Adrenal gland (tissue), 12 donors: ENCODE data around the gene DYNC1I1. TPM values are rescaled to one million over a fixed set of nuclear protein-coding genes. Genes with fewer than 3 reads are reported as not detected.

Source experiments
- DNase-seq, 7 donors: peaks; one replicate each; pipeline ENCODE4 v3.0.0-alpha.2; 2019 to 2020
- H3K27ac ChIP-seq, 5 donors: fragments of 200-600 bp; sonication (generic) in 4 of 5; 1 replicate in 3 of 5; 2 replicates in 2 of 5; pipeline versions ENCODE4 v1.5.1 to v1.8.0; 2016 to 2020; ENCODE audit warnings: mild to moderate bottlenecking in 1 of 5
- H3K27me3 ChIP-seq: fragments of 200-600 bp; 2 replicates; pipeline ENCODE4 v1.8.0; 2021
- H3K36me3 ChIP-seq, 2 donors: fragments of 200-600 bp; replicated peaks in 1 of 2; 1 replicate in 1 of 2; 2 replicates in 1 of 2; pipeline versions ENCODE4 v1.5.1 to v1.8.0; 2018 to 2022
- H3K4me1 ChIP-seq, 2 donors: fragments of 200-600 bp; replicated peaks in 1 of 2; 1 replicate in 1 of 2; 2 replicates in 1 of 2; pipeline versions ENCODE4 v1.5.1 to v1.8.0; 2018 to 2021
- H3K4me3 ChIP-seq, 4 donors: fragments of 200-600 bp; sonication (generic) in 3 of 4; one replicate each; pipeline ENCODE4 v1.5.1; 2016 to 2018
- H3K9me3 ChIP-seq, 3 donors: fragments of 200-600 bp; sonication (generic) in 1 of 3; replicated peaks in 1 of 3; 1 replicate in 2 of 3; 2 replicates in 1 of 3; pipeline versions ENCODE4 v1.5.1 to v1.8.0; 2016 to 2021
- CTCF ChIP-seq, 6 experiments: fragments of 450-650 bp in 4 of 6; fragments of 200-600 bp in 2 of 6; sonication (generic) in 1 of 6; IDR thresholded peaks; 1 replicate in 5 of 6; 2 replicates in 1 of 6; pipeline versions ENCODE4 v1.5.1 to v1.8.0; 2016 to 2021; ENCODE audit warnings: antibody characterized with exemption in 6 of 6, mild to moderate bottlenecking in 2 of 6, moderate library complexity in 1 of 6
- POLR2A ChIP-seq, 2 donors: fragments of 450-650 bp; IDR thresholded peaks; one replicate each; pipeline ENCODE4 v1.6.1; 2017; ENCODE audit warnings: antibody characterized with exemption in 2 of 2, mild to moderate bottlenecking in 2 of 2, moderate library complexity in 1 of 2
- WGBS, 4 donors: extraction: QIAGEN DNeasy Blood & Tissue Kit in 2 of 4; methylation state at CpG; one replicate each; pipeline versions ENCODE4 v1.1.5 to v1.1.7; 2013 to 2017; 5-methylcytosine and 5-hydroxymethylcytosine counted together
- intact Hi-C, 2 donors: fragments of 100-400 bp; cut with DNase I; formaldehyde crosslinking; loops; one replicate each; pipeline versions ENCODE4 v1.14.1 to v1.15.0; 2022 to 2023
- polyA plus RNA-seq, 3 donors: library from polyadenylated mRNA; stranded (reverse); fragments of 200-250 nt in 2 of 3; fragments of 350-450 nt in 1 of 3; fragmentation: Illumina TruSeq in 1 of 3; extraction: RNeasy Lipid Tissue Mini Kit (QIAGEN cat#74804) in 1 of 3; gene quantifications; one replicate each; pipeline ENCODE4 v1.2.3, GENCODE V29; 2013 to 2014
- total RNA-seq, 9 donors: library from RNA; depleted of rRNA in 4 of 9; stranded (reverse); fragments of >200 nt in 4 of 9; fragments of 120-200 nt in 1 of 9; fragmentation: NEBNext Ultra II Directional in 1 of 9; extraction: Animal tissue kit (Norgen Biotek cat#: 25700) in 1 of 9; gene quantifications; one replicate each; pipeline versions ENCODE4 v1.1.0 to v1.2.4, GENCODE V29; 2013 to 2023
- donor health status: healthy with polysubstance abuse.
- donor health status: Bipolar disorder and iron deficiency.
- donor health status: DM: yes; HTN: yes; CAD: no.
- donor health status: DM: no; HTN: no; CAD: no.
- donor health status: DM: no; HTN: no; CAD: no.
- donor health status: DM: yes; HTN: yes; CAD: no.

The DYNC1I1 gene
- total and polyA plus RNA-seq, 12 donors = 0.97 to 42.6 (median 8.2) TPM

GRCh38 chr7:95749515-95749914 lies 22.8 kb upstream of the DYNC1I1 start:
- H3K9me3 ChIP-seq = no peaks in the 10 kb centered on the region
- no peak overlapping the region for H3K27ac ChIP-seq
- no peaks in the 10 kb centered on the region for H3K36me3 ChIP-seq
- no peak overlapping the region for H3K4me3 ChIP-seq
- H3K27me3 ChIP-seq = no peaks in the 10 kb centered on the region
- no peaks in the 10 kb centered on the region for H3K4me1 ChIP-seq
- intact Hi-C loops = no loop called here
- TF ChIP-seq POLR2A (IDR thresholded peaks at IDR 0.05) (no peak), CTCF (IDR thresholded peaks at IDR 0.05) (no peak)
- DNase-seq = no peak

GRCh38 chr7:95753440-95753839 lies 18.9 kb upstream of the DYNC1I1 start:
- DNase-seq = no peak
- no peaks in the 10 kb centered on the region for H3K4me1 ChIP-seq
- H3K27ac ChIP-seq = no peak overlapping the region
- no peaks in the 10 kb centered on the region for H3K36me3 ChIP-seq
- intact Hi-C loops = no loop called here
- peaks cover 3% of the 10 kb centered on the region for H3K27me3 ChIP-seq
- no peak overlapping the region for H3K4me3 ChIP-seq
- H3K9me3 ChIP-seq = no peaks in the 10 kb centered on the region
- TF ChIP-seq CTCF (IDR thresholded peaks at IDR 0.05) = no peak
- no peak for TF ChIP-seq POLR2A (IDR thresholded peaks at IDR 0.05)

- no peaks in the 10 kb centered on the region for H3K36me3 ChIP-seq
- no peaks in the 10 kb centered on the region for H3K9me3 ChIP-seq
- intact Hi-C loops = no loop called here
- no peak overlapping the region for H3K4me3 ChIP-seq
- DNase-seq = no peak
- no peaks in the 10 kb centered on the region for H3K4me1 ChIP-seq
- H3K27ac ChIP-seq = no peak overlapping the region
- WGBS, 4 donors = 74 to 84% (median 80%) methylated on average over 6 of the region's 6 CpGs
- peaks cover 10% of the 10 kb centered on the region for H3K27me3 ChIP-seq
- TF ChIP-seq POLR2A (IDR thresholded peaks at IDR 0.05) (no peak), CTCF (IDR thresholded peaks at IDR 0.05) (no peak)
These were observed 16.9 kb upstream of the DYNC1I1 start for GRCh38 chr7:95755277-95755934.

- TF ChIP-seq CTCF (IDR thresholded peaks at IDR 0.05) (no peak), POLR2A (IDR thresholded peaks at IDR 0.05) (no peak)
- Histone ChIP-seq H3K27ac (no peak overlapping the region), H3K4me1 (no peaks in the 10 kb centered on the region), H3K4me3 (no peak overlapping the region), H3K9me3 (no peaks in the 10 kb centered on the region), H3K36me3 (no peaks in the 10 kb centered on the region), H3K27me3 (peaks cover 10% of the 10 kb centered on the region)
- WGBS, 4 donors = 43 to 63% (median 56%) methylated on average over 3 of the region's 3 CpGs
- intact Hi-C loops = no loop called here
- no peak for DNase-seq
These were observed 14.2 kb upstream of the DYNC1I1 start for GRCh38 chr7:95758187-95758586.
